ENCODE data around the gene ATXN1. TPM values are rescaled to one million over a fixed set of nuclear protein-coding genes. Genes with fewer than 3 reads are reported as not detected.
"Not testable (repeated sequence)": the region's sequence is repeated elsewhere in the genome, so short reads cannot be mapped to it uniquely, and the experiment has no call there.

The ATXN1 gene
- total RNA-seq, 2 donors from 2014 or later, result 63.1 to 72.2 TPM

DNA sequence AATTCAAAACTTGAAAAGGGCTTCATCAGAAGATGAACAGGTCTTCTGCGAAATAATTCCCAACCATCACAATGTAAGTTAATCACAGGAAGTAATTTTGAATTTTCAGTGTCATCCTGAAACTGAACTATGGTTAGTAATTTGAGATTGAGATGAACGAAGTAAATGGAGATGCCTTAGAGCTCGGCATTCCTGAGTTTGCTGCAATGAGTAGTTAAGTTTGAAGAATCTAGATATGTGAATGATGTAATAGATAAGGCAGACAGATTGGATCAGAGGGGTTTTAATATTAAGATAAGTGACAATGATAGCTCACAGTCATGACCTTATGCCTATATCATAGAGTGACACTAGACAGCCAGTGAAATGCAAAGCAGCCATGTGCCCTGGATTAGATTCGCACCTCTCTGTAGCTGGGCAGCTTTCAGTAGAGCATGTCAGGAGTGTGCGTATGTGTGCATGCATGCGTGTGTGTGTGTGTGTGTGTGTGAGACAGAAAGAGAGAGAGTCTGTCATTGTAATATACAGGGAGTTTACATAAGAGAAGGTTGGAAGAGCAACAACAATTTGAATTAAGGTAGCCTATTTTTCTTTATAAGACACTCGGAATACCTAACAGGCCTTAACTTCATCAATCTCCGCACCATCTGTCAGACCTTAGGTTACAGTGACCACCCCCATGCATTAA lies 289.9 kb downstream of the ATXN1 start:
- no peak for DNase-seq (ENCODE audit: low spot score)
- intact Hi-C loops (cut with DNase I), result no loop called here

DNA sequence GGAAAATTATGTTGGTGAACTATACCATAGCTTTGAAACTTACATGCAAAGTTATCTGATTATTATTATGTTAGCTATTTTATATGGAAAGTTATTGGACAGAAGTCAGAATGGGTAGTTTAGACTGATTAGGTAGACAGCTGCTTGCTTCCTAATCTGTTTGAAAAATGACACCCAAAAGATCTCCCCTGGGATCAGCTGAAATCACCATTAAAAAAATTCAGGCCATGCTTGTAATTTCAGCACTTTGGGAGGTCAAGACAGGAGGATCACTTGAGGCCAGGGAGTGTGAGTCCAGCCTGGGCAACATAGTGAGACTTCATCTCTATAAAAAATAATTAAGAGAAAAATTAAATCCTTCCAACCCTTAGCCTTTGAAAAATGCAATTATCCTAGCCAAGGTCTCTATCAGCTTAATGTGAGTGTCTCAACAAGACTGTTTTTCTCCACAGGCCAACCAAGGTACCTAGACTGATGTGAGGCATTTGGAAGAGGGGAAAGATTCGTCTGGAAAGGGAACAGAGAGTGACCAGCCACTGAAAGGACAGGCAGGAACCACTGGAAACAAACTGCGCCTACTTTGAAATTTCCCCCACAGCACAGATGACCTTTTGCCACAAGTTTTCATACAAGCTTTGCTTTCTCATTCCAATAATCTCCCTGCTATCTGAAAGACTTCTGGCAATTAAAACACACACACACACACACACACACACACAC lies 290.6 kb downstream of the ATXN1 start:
- intact Hi-C loops (cut with DNase I), result no loop called here

DNA sequence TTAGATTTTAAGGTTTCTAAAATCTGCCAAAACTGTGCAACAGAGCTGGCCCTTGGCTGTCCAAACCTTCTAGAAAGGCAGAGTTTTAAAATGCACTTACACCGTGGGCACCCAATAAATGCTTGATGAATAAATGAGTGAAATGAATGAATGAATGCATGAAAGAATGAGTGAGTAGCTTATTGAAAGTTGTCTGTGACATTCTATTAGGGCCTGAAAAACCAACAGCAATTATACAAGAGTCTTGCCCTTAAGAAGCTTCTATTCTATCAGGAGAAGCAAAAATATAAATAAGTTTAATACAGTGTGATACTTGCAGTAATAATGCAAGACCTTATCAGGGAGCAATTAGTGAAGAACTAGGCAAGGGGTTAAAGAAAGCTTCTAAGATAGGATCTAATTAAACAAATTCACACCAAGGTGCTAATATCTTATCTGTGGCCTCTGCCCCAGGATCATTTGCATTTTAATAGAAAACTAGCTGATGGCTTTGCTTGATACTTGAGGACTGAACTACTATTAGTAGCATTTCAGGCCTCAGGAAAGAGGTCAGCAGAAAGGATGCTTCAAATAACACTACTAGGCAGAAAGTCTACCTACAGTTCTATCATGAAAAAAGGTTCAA lies 292.2 kb downstream of the ATXN1 start:
- DNase-seq (ENCODE audit: low spot score), result no peak
- intact Hi-C loops (cut with DNase I), result no loop called here

More for the DNA sequence above, 290.6 kb downstream of the ATXN1 start:
- no peak for DNase-seq (ENCODE audit: low spot score)

DNA sequence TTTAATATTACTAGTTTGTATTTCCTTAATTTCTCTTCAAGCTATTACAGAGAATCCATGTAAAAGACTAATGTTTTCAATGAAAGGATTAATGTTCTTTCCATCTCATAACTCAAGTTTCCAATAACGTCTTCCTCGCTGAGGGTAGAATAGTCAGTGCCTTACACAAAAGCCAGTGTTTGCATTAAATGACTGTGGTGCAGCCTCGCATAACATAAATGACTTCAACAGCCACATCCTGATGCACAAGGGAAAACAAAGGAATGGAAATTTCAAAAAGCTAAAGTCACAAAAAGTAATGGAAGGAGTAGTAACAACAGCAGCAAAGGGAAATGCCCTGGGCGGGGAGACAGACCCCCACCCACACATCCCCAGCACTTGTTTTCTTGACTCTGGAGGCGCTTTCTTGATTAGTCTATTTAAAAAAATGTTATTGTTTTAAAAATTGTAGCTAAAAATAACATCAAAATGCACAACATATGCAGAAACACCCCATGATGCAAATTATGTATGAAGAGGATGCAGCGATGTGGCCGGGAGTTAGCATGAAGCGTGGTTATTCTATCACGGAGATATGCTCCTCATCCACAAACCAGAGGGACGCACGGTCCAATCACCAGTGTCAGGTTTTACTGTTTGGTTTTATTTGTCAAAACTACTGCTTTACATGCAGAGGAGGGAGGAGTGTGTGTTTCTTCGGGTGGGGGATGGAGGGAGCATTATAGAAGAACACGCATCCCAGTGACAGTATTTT lies 294.3 kb downstream of the ATXN1 start:
- intact Hi-C loops (cut with DNase I), result no loop called here
- DNase-seq (ENCODE audit: low spot score), result no peak

DNA sequence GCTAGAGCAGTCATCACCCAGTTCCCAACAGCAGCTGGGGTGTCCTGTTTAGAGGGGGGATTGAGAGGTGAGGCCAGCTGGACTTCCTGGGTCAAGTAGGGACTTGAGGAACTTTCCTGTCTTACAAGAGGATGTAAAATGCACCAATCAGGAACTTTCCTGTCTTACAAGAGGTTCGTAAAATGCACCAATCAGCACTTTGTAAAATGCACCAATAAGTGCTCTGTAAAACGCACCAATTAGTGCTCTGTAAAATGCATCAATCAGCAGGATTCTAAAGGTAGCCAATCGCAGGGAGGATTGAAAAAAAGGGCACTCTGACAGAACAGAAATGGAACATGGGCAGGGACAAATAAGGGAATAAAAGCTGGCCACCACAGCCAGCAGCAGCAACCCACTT lies 297.2 kb downstream of the ATXN1 start:
- intact Hi-C loops (cut with DNase I), result no loop called here
- DNase-seq (ENCODE audit: low spot score), result no peak

DNA sequence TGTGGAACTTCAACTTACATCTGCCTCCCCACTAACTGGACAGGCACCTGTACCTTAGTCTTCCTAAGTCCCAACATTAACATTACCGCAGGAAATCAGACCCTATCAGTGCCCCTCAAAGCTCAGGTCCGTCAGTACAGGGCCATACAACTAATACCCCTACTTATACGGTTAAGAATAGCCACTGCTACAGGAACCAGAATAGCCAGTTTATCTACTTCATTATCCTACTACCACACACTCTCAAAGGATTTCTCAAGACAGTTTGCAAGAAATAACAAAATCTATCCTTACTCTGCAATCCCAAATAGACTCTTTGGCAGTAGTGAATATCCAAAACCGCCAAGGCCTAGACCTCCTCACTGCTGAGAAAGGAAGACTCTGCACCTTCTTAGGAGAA lies 298.0 kb downstream of the ATXN1 start:
- DNase-seq (ENCODE audit: low spot score); intact Hi-C loops (cut with DNase I): not testable (repeated sequence)

DNA sequence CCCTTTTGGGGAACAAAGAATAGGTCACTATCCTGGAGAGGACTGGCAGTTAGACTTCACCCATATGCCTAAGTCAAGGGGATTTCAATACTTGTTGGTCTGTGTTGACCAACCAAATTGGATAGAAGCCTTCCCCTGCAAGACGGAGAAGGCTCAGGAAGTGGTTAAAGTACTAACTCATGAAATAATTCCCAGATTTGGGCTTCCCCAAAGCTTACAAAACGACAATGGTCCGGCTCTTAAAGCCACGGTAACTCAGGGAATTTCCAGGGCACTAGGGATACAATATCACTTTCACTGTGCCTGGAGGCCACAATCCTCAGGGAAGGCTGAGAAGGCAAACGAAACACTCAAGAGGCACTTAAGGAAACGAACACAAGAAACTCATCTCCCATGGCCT lies 299.8 kb downstream of the ATXN1 start:
- intact Hi-C loops (cut with DNase I), result no loop called here
- DNase-seq (ENCODE audit: low spot score), result no peak

DNA sequence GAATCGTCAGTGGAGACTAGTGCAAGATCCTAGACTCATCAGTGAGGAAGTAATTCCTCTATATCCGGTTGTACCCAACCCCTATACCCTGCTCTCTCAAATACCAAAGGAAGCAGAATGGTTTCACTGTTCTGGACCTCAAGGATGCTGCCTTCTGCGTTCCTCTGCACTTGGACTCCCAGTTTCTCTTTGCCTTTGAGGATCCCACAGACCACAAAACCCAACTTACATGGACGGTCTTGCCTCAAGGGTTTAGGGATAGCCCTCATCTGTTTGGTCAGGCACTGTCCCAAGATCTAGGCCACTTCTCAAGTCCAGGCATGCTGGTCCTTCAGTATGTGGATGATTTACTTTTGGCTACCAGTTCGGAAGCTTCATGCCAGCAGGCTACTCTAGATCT lies 301.8 kb downstream of the ATXN1 start:
- DNase-seq (ENCODE audit: low spot score); intact Hi-C loops (cut with DNase I): not testable (repeated sequence)

DNA sequence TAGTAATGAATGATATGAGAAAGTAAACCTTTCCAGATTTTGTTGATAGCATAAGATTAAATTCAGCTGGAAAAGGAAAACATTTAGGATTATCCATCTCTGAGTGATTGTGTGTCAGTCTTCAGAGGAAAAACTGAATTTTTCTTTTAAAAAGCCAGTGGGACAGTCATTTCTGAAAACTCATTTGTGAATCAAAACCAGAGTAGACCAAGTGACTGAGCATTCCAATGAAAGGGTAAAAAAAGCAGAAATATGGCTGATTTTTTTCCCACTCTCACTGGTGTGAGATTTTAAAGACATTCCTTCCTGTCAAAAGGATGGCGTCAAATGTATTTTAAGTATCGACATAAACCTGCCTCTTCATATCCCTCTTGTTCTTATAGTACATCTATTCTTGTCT lies 308.9 kb downstream of the ATXN1 start:
- DNase-seq (ENCODE audit: low spot score), result no peak
- intact Hi-C loops (cut with DNase I), result no loop called here

DNA sequence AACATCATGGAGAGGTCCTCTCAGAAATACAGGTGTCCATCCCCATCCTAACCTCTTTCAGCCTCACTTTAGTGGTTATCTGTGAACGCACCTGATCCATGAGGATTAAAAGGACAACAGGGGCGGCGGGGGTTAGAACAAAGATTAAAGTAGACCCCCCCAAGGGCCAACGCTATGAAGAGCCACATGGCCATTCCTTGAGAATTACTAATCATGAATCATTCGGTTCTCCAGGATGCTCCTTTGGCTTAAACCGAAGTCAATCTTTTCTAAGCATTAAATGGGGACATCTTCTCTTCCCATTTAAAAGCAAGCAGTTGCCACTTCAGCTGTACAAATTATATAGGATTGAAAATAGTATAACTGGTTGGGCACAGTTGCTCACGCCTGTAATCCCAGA lies 310.4 kb downstream of the ATXN1 start:
- no peak for DNase-seq (ENCODE audit: low spot score)
- intact Hi-C loops (cut with DNase I), result no loop called here

DNA sequence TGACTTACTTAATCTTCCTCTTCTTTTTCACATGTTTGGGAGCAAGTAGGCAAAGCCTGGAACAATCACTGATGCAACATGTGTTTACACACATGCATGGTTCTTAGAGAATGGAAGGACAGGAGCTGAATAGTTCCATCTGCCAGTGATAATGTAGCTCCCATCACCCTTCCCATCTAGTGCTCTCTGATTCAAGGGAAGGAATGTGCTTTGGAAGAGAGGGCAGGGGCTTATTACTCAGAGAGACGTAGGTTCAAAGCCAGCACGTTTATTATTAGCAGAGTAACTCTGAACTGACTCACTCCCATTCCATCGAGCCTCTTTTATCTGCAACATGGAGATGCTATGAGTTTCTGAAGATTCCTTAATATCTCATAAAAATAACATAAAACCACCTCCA lies 311.0 kb downstream of the ATXN1 start:
- DNase-seq (ENCODE audit: low spot score), result no peak
- intact Hi-C loops (cut with DNase I), result no loop called here

DNA sequence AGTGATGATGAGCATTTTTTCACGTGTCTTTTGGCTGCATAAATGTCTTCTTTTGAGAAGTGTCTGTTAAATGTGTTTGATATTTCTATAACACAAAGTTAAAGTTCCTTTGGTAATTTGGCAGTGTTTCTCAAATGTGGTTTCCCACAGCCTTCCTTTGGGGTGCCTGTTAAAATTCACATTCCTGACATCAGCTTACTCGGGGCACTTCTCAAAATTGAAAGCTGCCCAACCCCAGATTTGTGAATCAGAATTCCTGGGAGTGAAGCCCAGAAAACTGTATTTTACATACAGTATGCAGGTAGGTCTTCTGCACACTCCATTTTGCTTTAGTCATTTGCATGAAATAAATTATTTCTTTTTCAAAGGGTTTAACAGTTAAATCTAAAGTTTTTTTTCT lies 315.0 kb downstream of the ATXN1 start:
- intact Hi-C loops (cut with DNase I), result no loop called here
- no peak for DNase-seq (ENCODE audit: low spot score)

DNA sequence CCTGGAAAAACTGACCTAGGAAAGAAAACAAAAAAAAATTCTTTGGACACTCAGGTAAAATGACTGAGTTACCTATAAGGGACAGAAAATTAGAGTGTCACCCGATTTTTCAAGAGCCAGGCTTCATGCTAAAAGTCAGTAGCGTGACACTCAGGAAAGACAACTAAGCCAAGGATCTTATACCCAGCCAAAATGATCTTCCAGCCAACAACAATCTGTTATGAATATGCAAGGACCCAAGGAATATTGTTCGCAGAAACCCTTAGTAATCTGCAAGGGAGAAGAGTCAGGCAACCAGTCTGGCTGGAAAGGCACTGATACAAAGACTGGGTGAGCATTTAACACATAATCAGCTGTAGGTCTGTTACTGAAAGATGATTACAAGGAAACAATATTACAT lies 319.2 kb downstream of the ATXN1 start:
- intact Hi-C loops (cut with DNase I), result no loop called here

DNA sequence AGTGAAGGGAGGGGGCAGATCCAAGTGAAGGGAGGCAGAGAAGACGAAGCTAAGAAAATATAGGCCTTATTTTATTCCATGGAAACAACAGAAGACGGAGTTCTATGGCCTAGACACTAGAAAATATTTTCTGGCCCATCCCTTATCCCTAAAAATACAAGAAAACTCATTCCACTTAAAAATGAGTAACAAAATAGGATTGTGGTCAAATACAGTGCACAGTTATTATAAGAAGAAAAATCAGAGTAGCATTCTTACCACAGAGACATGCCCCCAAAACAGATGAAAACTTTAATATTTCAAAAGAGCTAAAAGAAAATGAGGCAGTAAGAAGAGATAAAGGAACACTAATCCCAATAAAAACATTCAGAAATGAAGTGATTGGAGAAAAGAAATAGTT lies 320.0 kb downstream of the ATXN1 start:
- intact Hi-C loops (cut with DNase I), result no loop called here
- DNase-seq (ENCODE audit: low spot score), result no peak

More for the DNA sequence above, 319.2 kb downstream of the ATXN1 start:
- DNase-seq (ENCODE audit: low spot score), result no peak

DNA sequence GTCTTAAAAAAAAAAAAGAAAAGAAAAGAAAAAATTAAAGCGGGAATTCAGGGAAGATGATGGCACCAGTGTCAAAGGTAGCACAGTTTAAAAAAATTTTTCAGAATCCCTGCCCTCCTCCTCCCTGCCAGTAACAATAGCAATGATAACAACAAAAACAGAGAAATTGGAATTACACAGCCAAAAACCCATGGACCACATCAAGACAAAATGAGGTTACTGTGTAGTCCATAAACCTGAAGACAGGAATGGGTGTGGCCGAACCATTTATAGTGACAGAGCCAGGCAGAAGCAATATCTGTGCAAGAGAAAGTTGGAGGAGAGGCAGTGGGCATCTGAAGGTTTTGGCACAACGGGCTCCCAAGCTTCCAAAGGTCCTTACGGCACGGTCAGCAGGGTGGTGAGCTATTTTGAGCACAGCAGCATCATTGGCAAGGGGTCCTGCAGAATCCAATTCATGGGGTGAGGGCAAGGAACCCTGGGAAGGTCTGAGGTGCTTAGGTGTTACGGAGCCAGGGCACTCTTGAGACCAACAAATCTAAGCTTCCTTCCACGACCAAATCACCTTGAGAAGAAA lies 320.5 kb downstream of the ATXN1 start:
- intact Hi-C loops (cut with DNase I), result no loop called here
- DNase-seq (ENCODE audit: low spot score), result no peak

DNA sequence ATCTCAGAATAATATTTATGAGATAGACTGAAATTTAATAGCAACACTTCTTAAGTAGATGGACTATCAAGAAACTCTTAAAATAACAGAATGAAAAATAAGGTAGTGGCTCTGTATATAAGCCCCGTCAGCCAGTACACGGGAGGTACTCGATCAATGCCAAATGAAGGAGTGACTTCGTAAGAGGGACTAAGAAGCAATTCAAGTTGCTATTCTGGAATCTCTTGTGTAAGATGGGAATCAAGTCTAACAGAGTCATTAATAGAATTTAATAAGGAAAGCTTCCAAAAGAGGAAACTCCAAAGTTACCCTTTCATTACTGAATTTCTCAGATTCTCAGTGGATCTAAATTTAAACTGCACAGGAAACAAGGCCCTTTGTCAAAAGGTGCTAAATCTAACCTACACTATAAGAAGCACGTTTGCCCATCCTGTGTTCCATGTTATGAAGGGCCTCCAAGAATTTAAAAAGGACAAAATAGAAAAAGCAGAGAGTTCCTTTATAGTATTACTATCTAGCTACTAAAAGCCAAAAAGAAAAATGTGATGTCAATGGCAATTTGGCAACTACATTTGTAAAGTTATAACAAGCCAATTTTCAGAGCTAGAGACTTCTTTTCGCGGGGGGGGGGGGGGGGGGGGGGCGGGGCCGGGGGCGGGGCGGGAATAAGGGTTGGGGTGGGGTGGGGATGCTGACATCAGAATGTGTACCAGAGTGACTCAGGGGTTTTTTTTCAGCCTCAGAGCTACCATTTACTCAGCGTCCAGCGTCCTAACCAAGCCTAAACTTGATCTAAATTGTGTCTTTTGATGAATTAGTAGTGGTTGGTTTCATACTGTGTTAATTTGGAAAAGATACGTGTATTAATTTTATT lies 322.3 kb downstream of the ATXN1 start:
- intact Hi-C loops (cut with DNase I), result no loop called here
- DNase-seq (ENCODE audit: low spot score), result no peak

DNA sequence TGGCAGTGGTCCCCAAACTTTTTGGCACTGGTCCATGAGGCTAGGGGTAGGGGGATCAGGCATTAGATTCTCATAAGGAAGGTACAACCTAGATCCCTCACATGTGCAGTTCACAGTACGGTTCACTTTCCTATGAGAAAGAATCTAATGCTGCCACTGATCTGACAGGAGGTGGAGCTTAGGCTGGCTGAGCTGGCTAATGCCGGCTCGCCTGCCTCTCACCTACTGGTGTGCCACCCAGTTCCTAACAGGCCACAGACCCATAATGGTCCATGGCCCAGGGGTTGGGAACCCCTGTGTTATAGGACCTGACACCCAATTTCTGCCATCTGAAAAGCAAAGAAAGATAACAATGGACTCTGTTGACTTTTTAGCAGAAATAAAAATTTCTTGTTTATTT lies 323.3 kb downstream of the ATXN1 start:
- intact Hi-C loops (cut with DNase I), result no loop called here
- DNase-seq (ENCODE audit: low spot score), result no peak

DNA sequence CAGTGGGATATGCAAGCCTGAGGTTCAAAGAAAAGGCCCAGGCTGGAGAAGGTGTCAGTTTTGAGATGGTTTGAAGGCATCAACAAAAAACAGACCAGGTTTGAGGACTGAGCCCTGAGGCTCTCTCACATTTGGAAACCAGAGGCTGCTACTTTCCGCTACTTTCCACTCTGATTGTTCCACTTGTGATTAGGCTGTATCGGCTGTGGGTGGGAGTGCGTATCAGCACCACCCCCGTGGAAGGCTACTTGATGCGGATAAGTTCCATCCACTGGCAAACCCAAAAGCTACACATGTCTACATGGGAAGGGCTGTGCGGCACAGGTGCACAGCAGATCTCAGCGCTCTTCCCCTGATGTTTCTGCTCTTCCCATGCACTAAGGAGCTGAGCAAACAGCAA lies 324.2 kb downstream of the ATXN1 start:
- no peak for DNase-seq (ENCODE audit: low spot score)
- intact Hi-C loops (cut with DNase I), result no loop called here

DNA sequence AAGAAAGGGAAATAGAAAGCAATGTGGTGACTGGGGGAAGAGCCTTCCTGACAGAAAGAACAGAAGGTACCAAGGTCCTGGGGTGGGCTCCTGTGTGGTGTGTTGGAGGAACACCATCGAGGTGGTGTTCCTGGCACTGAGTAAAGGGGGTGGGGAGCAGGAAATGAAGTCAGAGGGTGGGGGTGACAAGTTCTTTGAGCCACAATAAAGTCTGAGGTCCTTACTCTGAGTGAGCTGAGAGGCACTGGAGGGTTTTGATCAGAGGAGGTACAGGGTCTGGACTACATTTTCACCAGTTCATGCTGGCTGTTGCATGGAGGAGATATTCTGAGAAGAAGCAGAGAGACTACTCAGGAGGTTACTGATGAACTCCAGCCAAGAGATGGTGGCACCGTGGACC lies 324.7 kb downstream of the ATXN1 start:
- no peak for DNase-seq (ENCODE audit: low spot score)
- intact Hi-C loops (cut with DNase I), result no loop called here

Data from posterior vena cava (tissue), 2 donors.